Astrocyte (in vitro differentiated cells and primary cell): Measurements from ENCODE around the gene UBE2L6. TPM values are rescaled to one million over a fixed set of nuclear protein-coding genes. Genes with fewer than 3 reads are reported as not detected.

Experiments used
- DNase-seq: peaks from one replicate; pipeline ENCODE4 v3.0.0-alpha.2; 2010; ENCODE audit warnings: low read depth
- FAIRE-seq: peaks from 2 replicates; lab custom pipeline; 2011; peaks lifted over from hg19 to GRCh38; lab: Jason Lieb, UNC
- H2AFZ ChIP-seq: 2 replicates; pipeline ENCODE4 v1.6.0; 2012; ENCODE audit warnings: low read depth, low read length, inconsistent platforms
- H3K27ac ChIP-seq: 2 replicates; pipeline ENCODE4 v1.5.1; 2011; ENCODE audit warnings: low read depth, low read length, inconsistent platforms
- H3K27me3 ChIP-seq: 2 replicates; pipeline ENCODE4 v1.6.0; 2011; ENCODE audit warnings: low read length, inconsistent platforms; ENCODE audit not compliant: insufficient read depth
- H3K36me3 ChIP-seq: 2 replicates; pipeline ENCODE4 v1.5.1; 2011; ENCODE audit warnings: low read length, inconsistent platforms; ENCODE audit not compliant: insufficient read depth
- H3K4me1 ChIP-seq: 2 replicates; pipeline ENCODE4 v1.5.1; 2011; ENCODE audit warnings: low read length, inconsistent platforms; ENCODE audit not compliant: insufficient read depth
- H3K4me2 ChIP-seq: 2 replicates; pipeline ENCODE4 v1.6.0; 2012; ENCODE audit warnings: low read length, inconsistent platforms
- H3K4me3 ChIP-seq: 2 replicates; pipeline ENCODE4 v1.5.1; 2011; ENCODE audit warnings: low read depth, mild to moderate bottlenecking, low read length, inconsistent platforms; ENCODE audit not compliant: insufficient read depth
- H3K79me2 ChIP-seq: 2 replicates; pipeline ENCODE4 v1.6.0; 2012; ENCODE audit warnings: mild to moderate bottlenecking, low read length, inconsistent platforms; ENCODE audit not compliant: insufficient read depth
- H3K9ac ChIP-seq: 2 replicates; pipeline ENCODE4 v1.6.0; 2012; ENCODE audit warnings: mild to moderate bottlenecking, low read length, inconsistent platforms
- H3K9me3 ChIP-seq: 2 replicates; pipeline ENCODE4 v1.5.1; 2012; ENCODE audit warnings: low read depth, mild to moderate bottlenecking, low read length, inconsistent platforms; ENCODE audit not compliant: insufficient read depth
- H4K20me1 ChIP-seq: 2 replicates; pipeline ENCODE4 v1.6.0; 2012; ENCODE audit warnings: low read length, inconsistent platforms; ENCODE audit not compliant: insufficient read depth
- H3K27ac Mint-ChIP-seq: one replicate; pipeline ENCODE4 v1.8.0; 2021; ENCODE audit warnings: mild to moderate bottlenecking, mixed read lengths; ENCODE audit not compliant: unreplicated experiment
- H3K27me3 Mint-ChIP-seq: one replicate; pipeline ENCODE4 v1.8.0; 2021; ENCODE audit warnings: low read depth, mixed read lengths; ENCODE audit not compliant: unreplicated experiment
- H3K36me3 Mint-ChIP-seq: one replicate; pipeline ENCODE4 v1.8.0; 2021; ENCODE audit warnings: low read depth, mixed read lengths; ENCODE audit not compliant: unreplicated experiment
- H3K4me1 Mint-ChIP-seq: one replicate; pipeline ENCODE4 v1.8.0; 2021; ENCODE audit warnings: low read depth, mixed read lengths; ENCODE audit not compliant: unreplicated experiment
- H3K4me3 Mint-ChIP-seq: one replicate; pipeline ENCODE4 v1.8.0; 2021; ENCODE audit warnings: mild to moderate bottlenecking, moderate library complexity, mixed read lengths; ENCODE audit not compliant: unreplicated experiment
- H3K9me3 Mint-ChIP-seq: one replicate; pipeline ENCODE4 v1.8.0; 2021; ENCODE audit warnings: mild to moderate bottlenecking, mixed read lengths; ENCODE audit not compliant: unreplicated experiment
- CTCF ChIP-seq: IDR thresholded peaks from 2 replicates; pipeline ENCODE4 v1.5.1; 2011; ENCODE audit warnings: low read depth, mild to moderate bottlenecking, inconsistent platforms, low read length, moderate library complexity; ENCODE audit not compliant: insufficient read depth
- EZH2 ChIP-seq: IDR thresholded peaks from 2 replicates; pipeline ENCODE4 v1.6.1; 2012; ENCODE audit warnings: mild to moderate bottlenecking, low read length, inconsistent platforms; ENCODE audit not compliant: insufficient read depth
- total RNA-seq: library from RNA; stranded (reverse); gene quantifications from 2 replicates; pipeline ENCODE4 v1.2.1, GENCODE V29; 2021

Gene UBE2L6
- total RNA-seq, 1 donor from 2014 or later, result 159 TPM

GRCh38 chr11:57513452-57513795, 54.0 kb downstream of the UBE2L6 start:
- no peak for FAIRE-seq
- TF ChIP-seq CTCF, result no peak
- TF ChIP-seq EZH2, result no peak
- Histone ChIP-seq H3K4me1 (peaks cover 11% of the 10 kb centered on the region), H3K79me2 (no peaks in the 10 kb centered on the region), H3K36me3 (no peaks in the 10 kb centered on the region), H3K9me3 (no peaks in the 10 kb centered on the region), H2AFZ (no peak overlapping the region), H3K27ac (no peak overlapping the region), H3K9ac (no peak overlapping the region), H3K27me3 (no peaks in the 10 kb centered on the region), H4K20me1 (peaks cover 7% of the 10 kb centered on the region), H3K4me3 (no peak overlapping the region), H3K4me2 (no peak overlapping the region)
- H3K4me1 Mint-ChIP-seq, result no peaks in the 10 kb centered on the region
- H3K36me3 Mint-ChIP-seq, result no peaks in the 10 kb centered on the region
- DNase-seq, result no peak
- H3K27me3 Mint-ChIP-seq, result peaks cover 25% of the 10 kb centered on the region
- peak overlapping the region; percentile 25 for H3K4me3 Mint-ChIP-seq
- H3K9me3 Mint-ChIP-seq, result no peaks in the 10 kb centered on the region
- no peak overlapping the region for H3K27ac Mint-ChIP-seq

DNA sequence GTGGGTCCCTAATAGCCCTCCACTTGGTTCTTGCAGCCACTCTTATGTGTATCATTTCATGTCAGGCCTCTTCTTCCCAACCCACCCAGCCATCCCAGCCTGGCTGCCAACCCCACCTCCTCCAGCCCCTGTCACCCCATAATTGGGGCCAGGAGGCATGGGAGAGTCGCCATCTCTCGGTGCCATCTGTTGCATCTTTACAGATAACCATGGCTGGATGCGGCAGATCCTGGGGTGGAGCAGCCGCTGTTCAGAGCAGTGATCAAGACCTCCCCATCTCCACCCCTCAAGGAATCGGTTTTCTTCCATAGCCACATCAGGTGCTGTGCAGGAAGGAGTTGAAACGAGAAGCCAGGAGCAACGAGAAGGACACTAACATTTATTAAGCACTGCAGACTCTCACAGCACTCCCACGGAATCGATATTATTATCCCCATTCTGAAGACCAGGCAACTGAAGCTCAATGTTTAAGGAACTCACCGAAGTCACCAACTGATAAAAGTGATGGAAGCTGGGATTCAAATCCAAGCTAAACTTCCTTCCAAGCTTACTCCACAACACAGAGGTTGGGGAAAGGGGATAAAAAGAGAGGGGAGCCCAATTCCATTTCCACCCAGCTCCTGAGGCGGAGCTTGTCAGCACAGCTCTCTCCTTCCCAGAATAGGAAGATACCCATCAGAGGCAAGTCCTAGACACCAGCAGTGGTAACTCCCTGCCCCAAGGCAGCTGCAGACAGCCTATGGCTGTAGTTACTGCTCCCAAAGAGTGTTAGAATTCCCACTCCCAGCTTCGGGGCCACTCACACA, 54.6 kb downstream of the UBE2L6 start:
- H3K27ac Mint-ChIP-seq, result no peak overlapping the region
- H3K4me2 ChIP-seq, result no peak overlapping the region
- H3K27ac ChIP-seq, result no peak overlapping the region
- DNase-seq (no peak), FAIRE-seq (no peak)
- no peaks in the 10 kb centered on the region for H3K27me3 ChIP-seq
- peaks cover 11% of the 10 kb centered on the region for H3K4me1 ChIP-seq
- no peaks in the 10 kb centered on the region for H3K4me1 Mint-ChIP-seq
- no peak overlapping the region for H3K4me3 ChIP-seq
- H3K9me3 ChIP-seq, result no peaks in the 10 kb centered on the region
- H3K36me3 ChIP-seq, result no peaks in the 10 kb centered on the region
- no peaks in the 10 kb centered on the region for H3K9me3 Mint-ChIP-seq
- no peaks in the 10 kb centered on the region for H3K36me3 Mint-ChIP-seq
- no peak overlapping the region for H2AFZ ChIP-seq
- H3K79me2 ChIP-seq, result no peaks in the 10 kb centered on the region
- TF ChIP-seq CTCF (no peak), EZH2 (no peak)
- no peak overlapping the region for H3K4me3 Mint-ChIP-seq
- H4K20me1 ChIP-seq, result peaks cover 7% of the 10 kb centered on the region
- peaks cover 26% of the 10 kb centered on the region for H3K27me3 Mint-ChIP-seq
- no peak overlapping the region for H3K9ac ChIP-seq

GRCh38 chr11:57511741-57512430, 55.6 kb downstream of the UBE2L6 start:
- FAIRE-seq (no peak), DNase-seq (no peak)
- no peak overlapping the region for H2AFZ ChIP-seq
- H3K27ac ChIP-seq, result no peak overlapping the region
- no peak overlapping the region for H3K4me2 ChIP-seq
- Mint-ChIP-seq H3K9me3 (no peaks in the 10 kb centered on the region), H3K4me1 (no peaks in the 10 kb centered on the region), H3K27me3 (peaks cover 19% of the 10 kb centered on the region), H3K27ac (no peak overlapping the region), H3K36me3 (no peaks in the 10 kb centered on the region), H3K4me3 (peak overlapping the region; percentile 4)
- H3K79me2 ChIP-seq, result no peaks in the 10 kb centered on the region
- peaks cover 7% of the 10 kb centered on the region for H4K20me1 ChIP-seq
- H3K4me3 ChIP-seq, result no peak overlapping the region
- H3K27me3 ChIP-seq, result no peaks in the 10 kb centered on the region
- H3K9ac ChIP-seq, result no peak overlapping the region
- no peaks in the 10 kb centered on the region for H3K9me3 ChIP-seq
- no peaks in the 10 kb centered on the region for H3K36me3 ChIP-seq
- TF ChIP-seq CTCF (no peak), EZH2 (no peak)
- peaks cover 11% of the 10 kb centered on the region for H3K4me1 ChIP-seq
